Activated CD4-positive, alpha-beta T cell treated with anti-CD3 and anti-CD28 coated beads for 4 hours (primary cell): ENCODE data around the gene CCDC90B.
A peak's percentile ranks its signal among the peaks of the same experiment; 100 is the strongest.
"Not testable (repeated sequence)": the region's sequence is repeated elsewhere in the genome, so short reads cannot be mapped to it uniquely, and the experiment has no call there.

Experiments used
- DNase-seq, 2 donors: peaks; one replicate each; pipeline ENCODE4 v3.0.0-alpha.2; 2020

The CCDC90B gene

GRCh38 chr11:83285771-83286528 is at the start of gene CCDC90B:
Gene CCDC90B (minus strand): TSS chr11:83286367. CDS start chr11:83285972, 395 bp downstream.
- peak; percentile 90 to 92 for DNase-seq

GRCh38 chr11:83335446-83336070 is 49.4 kb upstream of the CCDC90B start:
- no peak for DNase-seq

- no peak for DNase-seq
These were observed 44.1 kb upstream of the CCDC90B start for GRCh38 chr11:83330303-83330702.

- no peak for DNase-seq
These were observed 40.2 kb upstream of the CCDC90B start for GRCh38 chr11:83326326-83326725.

- no peak for DNase-seq
These were observed 33.2 kb upstream of the CCDC90B start for GRCh38 chr11:83319346-83319745.

- DNase-seq, result no peak
These were observed 32.8 kb upstream of the CCDC90B start for GRCh38 chr11:83318931-83319330.

- DNase-seq, result no peak
These were observed 31.9 kb upstream of the CCDC90B start for GRCh38 chr11:83317757-83318690.

GRCh38 chr11:83316897-83317268 is 30.7 kb upstream of the CCDC90B start:
- DNase-seq, result not testable (repeated sequence)

- DNase-seq, result not testable (repeated sequence)
These were observed 30.2 kb upstream of the CCDC90B start for GRCh38 chr11:83316143-83316896.

- no peak for DNase-seq
These were observed 26.3 kb upstream of the CCDC90B start for GRCh38 chr11:83312430-83312829.

GRCh38 chr11:83311701-83312100 is 25.5 kb upstream of the CCDC90B start:
- DNase-seq, result no peak

- DNase-seq, result no peak
These were observed 24.6 kb upstream of the CCDC90B start for GRCh38 chr11:83310718-83311117.

GRCh38 chr11:83308536-83308935 is 22.4 kb upstream of the CCDC90B start:
- DNase-seq, result not testable (repeated sequence)

GRCh38 chr11:83306200-83307080 is 20.3 kb upstream of the CCDC90B start:
- DNase-seq, result no peak

- no peak for DNase-seq
These were observed 17.1 kb upstream of the CCDC90B start for GRCh38 chr11:83303316-83303715.

GRCh38 chr11:83302151-83302550 is 16.0 kb upstream of the CCDC90B start:
- DNase-seq, result no peak

GRCh38 chr11:83299681-83300080 is 13.5 kb upstream of the CCDC90B start:
- no peak for DNase-seq

- no peak for DNase-seq
These were observed 8.0 kb upstream of the CCDC90B start for GRCh38 chr11:83294208-83294607.

GRCh38 chr11:83293457-83293774 is 7.2 kb upstream of the CCDC90B start:
- DNase-seq, result no peak

- DNase-seq, result peak; percentile 11 to 39
These were observed 6.7 kb upstream of the CCDC90B start for GRCh38 chr11:83292709-83293456.

GRCh38 chr11:83287631-83288030 is 1.5 kb upstream of the CCDC90B start:
- no peak for DNase-seq
